ENCODE measurements around the gene RNASEH1. TPM values are rescaled to one million over a fixed set of nuclear protein-coding genes. Genes with fewer than 3 reads are reported as not detected.
"Not testable (repeated sequence)": the region's sequence is repeated elsewhere in the genome, so short reads cannot be mapped to it uniquely, and the experiment has no call there.

RNASEH1 gene
- total RNA-seq, 1 donor from 2014 or later: 22.5 TPM

GRCh38 chr2:3504741-3505140, 53.4 kb downstream of the RNASEH1 start:
- no peak overlapping the region for H3K27ac Mint-ChIP-seq
- no peak overlapping the region for H3K4me3 Mint-ChIP-seq
- no peaks in the 10 kb centered on the region for H3K27me3 Mint-ChIP-seq (ENCODE audit: low read depth)
- no peak for DNase-seq (ENCODE audit: low spot score in 2 of 2, unreplicated experiment in 2 of 2)
- H3K9me3 Mint-ChIP-seq: peaks cover 12% of the 10 kb centered on the region
- H3K4me1 Mint-ChIP-seq: no peaks in the 10 kb centered on the region
- no peak for TF ChIP-seq CTCF (IDR thresholded peaks at IDR 0.05; ENCODE audit: unreplicated experiment)
- peaks cover 37% of the 10 kb centered on the region for H3K36me3 Mint-ChIP-seq

- H3K4me1 Mint-ChIP-seq: no peaks in the 10 kb centered on the region
- peaks cover 37% of the 10 kb centered on the region for H3K36me3 Mint-ChIP-seq
- peaks cover 10% of the 10 kb centered on the region for H3K9me3 Mint-ChIP-seq
- no peak for DNase-seq (ENCODE audit: low spot score in 2 of 2, unreplicated experiment in 2 of 2)
- H3K27ac Mint-ChIP-seq: no peak overlapping the region
- no peak for TF ChIP-seq CTCF (IDR thresholded peaks at IDR 0.05; ENCODE audit: unreplicated experiment)
- no peaks in the 10 kb centered on the region for H3K27me3 Mint-ChIP-seq (ENCODE audit: low read depth)
- no peak overlapping the region for H3K4me3 Mint-ChIP-seq
These were observed 54.6 kb downstream of the RNASEH1 start for GRCh38 chr2:3503483-3503882.

DNA sequence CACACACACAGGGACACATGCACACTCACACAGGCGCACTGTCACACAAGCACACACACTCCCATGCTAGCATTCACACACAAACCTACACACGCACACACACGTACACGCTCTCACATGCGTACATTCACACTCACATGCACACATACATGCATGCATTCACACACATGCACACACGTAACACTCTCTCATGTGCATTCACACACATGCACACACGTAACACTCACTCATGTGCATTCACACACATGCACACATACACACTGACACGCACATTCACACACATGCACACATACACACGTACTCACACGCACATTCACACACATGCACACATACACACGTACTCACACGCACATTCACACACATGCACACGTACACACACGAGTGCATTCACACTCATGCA, 55.1 kb downstream of the RNASEH1 start:
- Mint-ChIP-seq H3K27ac (no peak overlapping the region), H3K36me3 (peaks cover 36% of the 10 kb centered on the region), H3K4me3 (no peak overlapping the region), H3K9me3 (peaks cover 8% of the 10 kb centered on the region), H3K4me1 (no peaks in the 10 kb centered on the region), H3K27me3 (ENCODE audit: low read depth) (no peaks in the 10 kb centered on the region)
- DNase-seq (ENCODE audit: low spot score in 2 of 2, unreplicated experiment in 2 of 2): no peak
- TF ChIP-seq CTCF (IDR thresholded peaks at IDR 0.05; ENCODE audit: unreplicated experiment): no peak

GRCh38 chr2:3500326-3500899, 57.7 kb downstream of the RNASEH1 start:
- H3K27me3 Mint-ChIP-seq (ENCODE audit: low read depth): no peaks in the 10 kb centered on the region
- H3K27ac Mint-ChIP-seq: no peak overlapping the region
- no peaks in the 10 kb centered on the region for H3K4me1 Mint-ChIP-seq
- no peak overlapping the region for H3K4me3 Mint-ChIP-seq
- peaks cover 31% of the 10 kb centered on the region for H3K36me3 Mint-ChIP-seq
- no peak for DNase-seq (ENCODE audit: low spot score in 2 of 2, unreplicated experiment in 2 of 2)
- no peaks in the 10 kb centered on the region for H3K9me3 Mint-ChIP-seq
- TF ChIP-seq CTCF (IDR thresholded peaks at IDR 0.05; ENCODE audit: unreplicated experiment): no peak

DNA sequence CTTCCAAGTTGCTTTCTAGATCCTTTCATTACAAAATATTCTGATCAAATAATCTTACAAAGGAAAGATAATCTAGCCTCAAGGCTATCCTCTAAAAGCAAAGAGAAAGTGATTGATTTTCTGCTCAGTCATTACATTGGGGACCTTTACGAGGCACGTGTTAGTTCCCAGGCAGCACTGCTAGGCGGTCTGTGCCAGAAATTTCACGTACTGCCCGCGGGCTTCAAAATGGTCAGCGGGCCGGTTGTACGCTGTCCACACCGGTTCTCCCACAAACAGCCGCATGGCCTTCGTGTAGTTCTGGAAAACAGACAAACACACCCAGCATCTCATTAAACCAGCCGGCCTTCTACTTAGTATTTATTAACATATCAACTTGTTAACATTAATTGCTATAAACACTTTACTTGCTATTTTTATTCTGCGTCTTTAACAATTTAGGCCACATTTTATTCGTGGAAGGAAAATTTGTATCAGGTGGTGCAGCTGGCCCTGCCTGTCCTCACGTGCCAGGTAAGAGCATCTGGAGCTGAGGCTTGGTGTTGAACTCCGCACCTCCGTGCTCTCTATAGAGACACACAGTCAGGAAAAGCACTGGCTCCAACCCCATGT, 59.2 kb downstream of the RNASEH1 start:
- Mint-ChIP-seq H3K27ac (no peak overlapping the region), H3K36me3 (peaks cover 24% of the 10 kb centered on the region), H3K4me3 (no peak overlapping the region), H3K27me3 (ENCODE audit: low read depth) (no peaks in the 10 kb centered on the region), H3K4me1 (peaks cover 4% of the 10 kb centered on the region), H3K9me3 (no peaks in the 10 kb centered on the region)
- TF ChIP-seq CTCF (IDR thresholded peaks at IDR 0.05; ENCODE audit: unreplicated experiment): no peak
- no peak for DNase-seq (ENCODE audit: low spot score in 2 of 2, unreplicated experiment in 2 of 2)

DNA sequence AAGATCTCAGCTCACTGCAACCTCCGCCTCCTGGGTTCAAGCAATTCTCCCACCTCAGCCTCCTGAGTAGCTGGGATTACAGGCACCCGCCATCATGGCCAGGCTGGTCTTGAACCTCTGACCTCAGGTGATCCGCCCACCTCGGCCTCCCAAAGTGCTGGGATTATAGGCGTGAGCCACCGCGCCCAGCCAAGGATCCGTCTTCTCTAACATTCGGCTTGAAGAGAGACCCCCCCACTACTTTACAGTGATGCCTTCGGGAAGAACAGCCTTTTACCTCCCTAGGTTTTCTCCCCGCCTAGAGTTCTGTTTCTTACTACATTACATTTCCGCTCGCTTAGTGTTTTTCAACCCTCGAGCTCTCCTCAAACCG, 61.4 kb downstream of the RNASEH1 start:
- not testable (repeated sequence) for DNase-seq (ENCODE audit: low spot score in 2 of 2, unreplicated experiment in 2 of 2); H3K27ac Mint-ChIP-seq; H3K27me3 Mint-ChIP-seq (ENCODE audit: low read depth); H3K9me3 Mint-ChIP-seq; H3K4me3 Mint-ChIP-seq
- H3K4me1 Mint-ChIP-seq: peaks cover 13% of the 10 kb centered on the region
- peaks cover 22% of the 10 kb centered on the region for H3K36me3 Mint-ChIP-seq

Other genes starting within 250 kb of the RNASEH1 start
- gene EIPR1, start 180.5 kb downstream of the RNASEH1 start, total RNA-seq: 25.4 to 27.9 TPM (median 26.4 TPM) in 3 replicates
- 121 to 134 TPM (median 128 TPM) in 3 replicates for gene TRAPPC12, start 178.6 kb downstream of the RNASEH1 start, total RNA-seq
- 16.6 to 18.7 TPM (median 17.6 TPM) in 3 replicates for gene ADI1, start 38.8 kb downstream of the RNASEH1 start, total RNA-seq
- 1,528 to 1,604 TPM (median 1,590 TPM) in 3 replicates for gene RPS7, start 16.9 kb upstream of the RNASEH1 start, total RNA-seq
- 9.8 to 10.8 TPM (median 10.1 TPM) in 3 replicates for gene COLEC11, start 36.8 kb upstream of the RNASEH1 start, total RNA-seq
- gene ALLC, start 99.9 kb upstream of the RNASEH1 start, total RNA-seq: not detected in 3 replicates
- gene DCDC2C, start 145.2 kb upstream of the RNASEH1 start, total RNA-seq: not detected in 3 replicates

Measured in mesothelial cell of epicardium (in vitro differentiated cells).